ENCODE results near the gene EPHB1. TPM values are rescaled to one million over a fixed set of nuclear protein-coding genes. Genes with fewer than 3 reads are reported as not detected.

EPHB1 gene
- total RNA-seq, 1 experiment from 2014 or later = 0.11 TPM

GRCh38 chr3:134768837-134769236 lies 26.2 kb upstream of the EPHB1 start:
- CTCF ChIA-PET = no interaction called here
- H3K36me3 ChIP-seq (ENCODE audit: insufficient read depth, low read length, poor library complexity, severe bottlenecking) = no peaks in the 10 kb centered on the region
- H3K27me3 ChIP-seq (replicated peaks; ENCODE audit: insufficient read depth, low read depth, low read length, poor library complexity) = no peaks in the 10 kb centered on the region
- no peak overlapping the region for H3K4me3 ChIP-seq (ENCODE audit: low read depth, low read length, poor library complexity, severe bottlenecking)
- H3K9me3 ChIP-seq (ENCODE audit: low read depth, low read length, poor library complexity, severe bottlenecking) = no peaks in the 10 kb centered on the region
- no TSS peak for BruUV-seq (replicated peaks)
- H3K27ac ChIP-seq (ENCODE audit: low read depth, low read length, poor library complexity, severe bottlenecking) = no peak overlapping the region
- DNase-seq (ENCODE audit: low spot score) = no peak
- intact Hi-C loops (cut with micrococcal nuclease; ENCODE audit: unreplicated experiment) = no loop called here
- POLR2A ChIA-PET (ENCODE audit: low non-redundant PET) = no interaction called here
- no peak for TF ChIP-seq EZH2 (IDR thresholded peaks at IDR 0.05; ENCODE audit: borderline replicate concordance, low read depth, low read length, poor library complexity, severe bottlenecking)
- TF ChIP-seq CTCF (conservative IDR thresholded peaks at IDR 0.05; ENCODE audit: low read depth, low read length) = no peak
- H3K4me1 ChIP-seq (ENCODE audit: insufficient read depth, low read length, poor library complexity, severe bottlenecking) = no peaks in the 10 kb centered on the region

GRCh38 chr3:134769287-134769868 lies 25.7 kb upstream of the EPHB1 start:
- TF ChIP-seq CTCF (conservative IDR thresholded peaks at IDR 0.05; ENCODE audit: low read depth, low read length) (no peak), EZH2 (IDR thresholded peaks at IDR 0.05; ENCODE audit: borderline replicate concordance, low read depth, low read length, poor library complexity, severe bottlenecking) (no peak)
- no peak overlapping the region for H3K4me3 ChIP-seq (ENCODE audit: low read depth, low read length, poor library complexity, severe bottlenecking)
- no peak for DNase-seq (ENCODE audit: low spot score)
- CTCF ChIA-PET = no interaction called here
- no peaks in the 10 kb centered on the region for H3K4me1 ChIP-seq (ENCODE audit: insufficient read depth, low read length, poor library complexity, severe bottlenecking)
- H3K36me3 ChIP-seq (ENCODE audit: insufficient read depth, low read length, poor library complexity, severe bottlenecking) = no peaks in the 10 kb centered on the region
- no TSS peak for BruUV-seq (replicated peaks)
- POLR2A ChIA-PET (ENCODE audit: low non-redundant PET) = no interaction called here
- H3K27me3 ChIP-seq (replicated peaks; ENCODE audit: insufficient read depth, low read depth, low read length, poor library complexity) = no peaks in the 10 kb centered on the region
- no peak overlapping the region for H3K27ac ChIP-seq (ENCODE audit: low read depth, low read length, poor library complexity, severe bottlenecking)
- no peaks in the 10 kb centered on the region for H3K9me3 ChIP-seq (ENCODE audit: low read depth, low read length, poor library complexity, severe bottlenecking)
- intact Hi-C loops (cut with micrococcal nuclease; ENCODE audit: unreplicated experiment) = no loop called here

GRCh38 chr3:134772011-134772410 lies 23.0 kb upstream of the EPHB1 start:
- no TSS peak for BruUV-seq (replicated peaks)
- no peaks in the 10 kb centered on the region for H3K27me3 ChIP-seq (replicated peaks; ENCODE audit: insufficient read depth, low read depth, low read length, poor library complexity)
- ChIA-PET POLR2A (ENCODE audit: low non-redundant PET) (no interaction called here), CTCF (no interaction called here)
- no peaks in the 10 kb centered on the region for H3K9me3 ChIP-seq (ENCODE audit: low read depth, low read length, poor library complexity, severe bottlenecking)
- intact Hi-C loops (cut with micrococcal nuclease; ENCODE audit: unreplicated experiment) = no loop called here
- H3K27ac ChIP-seq (ENCODE audit: low read depth, low read length, poor library complexity, severe bottlenecking) = no peak overlapping the region
- H3K36me3 ChIP-seq (ENCODE audit: insufficient read depth, low read length, poor library complexity, severe bottlenecking) = no peaks in the 10 kb centered on the region
- no peak for TF ChIP-seq EZH2 (IDR thresholded peaks at IDR 0.05; ENCODE audit: borderline replicate concordance, low read depth, low read length, poor library complexity, severe bottlenecking)
- no peak for TF ChIP-seq CTCF (conservative IDR thresholded peaks at IDR 0.05; ENCODE audit: low read depth, low read length)
- H3K4me3 ChIP-seq (ENCODE audit: low read depth, low read length, poor library complexity, severe bottlenecking) = no peak overlapping the region
- no peak for DNase-seq (ENCODE audit: low spot score)
- H3K4me1 ChIP-seq (ENCODE audit: insufficient read depth, low read length, poor library complexity, severe bottlenecking) = no peaks in the 10 kb centered on the region

Data from A673 (cell line).